ENCODE measurements around the gene CADM1.

DNA sequence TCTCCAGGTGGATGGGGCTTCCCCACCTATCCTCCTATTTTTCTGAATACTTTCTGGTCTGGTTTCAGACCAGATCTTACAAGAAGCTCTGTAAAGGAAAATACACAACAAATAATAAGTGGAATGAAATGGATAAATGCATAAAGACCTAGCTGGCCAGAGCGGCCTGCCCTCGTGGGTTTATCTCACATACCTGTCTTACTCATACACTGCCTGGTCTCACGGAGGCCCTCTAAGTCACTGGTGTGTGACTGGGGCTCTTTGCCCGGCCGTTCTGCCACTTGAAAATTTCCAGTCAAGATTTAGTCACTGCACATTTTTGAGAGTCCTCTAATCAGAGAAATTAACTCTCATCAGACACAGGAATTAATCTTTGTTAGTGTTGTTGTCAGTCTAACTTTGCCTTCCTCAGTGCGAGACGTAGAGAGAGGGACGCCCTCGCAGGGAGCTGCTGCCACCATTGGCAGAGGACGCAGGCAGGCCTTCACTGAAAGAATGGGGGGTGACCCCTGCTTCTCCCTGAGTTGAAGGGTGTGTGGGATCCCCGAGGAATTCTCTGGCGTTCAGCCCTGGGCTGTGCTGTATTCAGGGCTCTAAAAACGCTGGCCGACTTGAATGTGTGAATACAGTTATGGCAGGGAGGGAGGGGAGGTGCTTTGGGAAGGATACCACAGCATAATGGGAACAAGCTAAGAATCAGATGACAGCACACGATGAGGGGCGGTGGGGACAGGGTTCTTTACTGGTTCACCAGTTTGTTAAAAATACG, 46.3 kb upstream of the CADM1 start:
- TF ChIP-seq POLR2A (IDR thresholded peaks at IDR 0.05; ENCODE audit: low read length) (no peak), GATA1 (IDR thresholded peaks at IDR 0.05; ENCODE audit: low read depth, low read length) (no peak)
